H9 (cell line): ENCODE measurements around the gene MAGEH1. TPM values are rescaled to one million over a fixed set of nuclear protein-coding genes. Genes with fewer than 3 reads are reported as not detected.
A peak's percentile ranks its signal among the peaks of the same experiment; 100 is the strongest.

Experiments
- DNase-seq: peaks from one replicate; pipeline ENCODE4 v3.0.0-alpha.2; 2017
- H2AFZ ChIP-seq: one replicate; pipeline ENCODE4 v1.6.1; 2013; ENCODE audit warnings: mild to moderate bottlenecking, low read length, control low read depth, moderate library complexity
- H2AK5ac ChIP-seq: 2 replicates; pipeline ENCODE4 v1.6.1; 2013; ENCODE audit warnings: low read length, control low read depth, mixed read lengths; ENCODE audit not compliant: insufficient read length
- H2BK120ac ChIP-seq: one replicate; pipeline ENCODE4 v1.6.1; 2013; ENCODE audit warnings: low read depth, mild to moderate bottlenecking, low read length, control low read depth, inconsistent platforms; ENCODE audit not compliant: poor library complexity, severe bottlenecking
- H2BK12ac ChIP-seq: 2 replicates; pipeline ENCODE4 v1.6.1; 2013; ENCODE audit warnings: low read length, control low read depth, mixed read lengths, low read depth; ENCODE audit not compliant: insufficient read length
- H2BK15ac ChIP-seq: 2 replicates; pipeline ENCODE4 v1.6.1; 2013; ENCODE audit warnings: low read depth, low read length, control low read depth
- H2BK20ac ChIP-seq: one replicate; pipeline ENCODE4 v1.6.1; 2013; ENCODE audit warnings: low read depth, mild to moderate bottlenecking, low read length, control low read depth, inconsistent platforms; ENCODE audit not compliant: poor library complexity, severe bottlenecking
- H2BK5ac ChIP-seq: 2 replicates; pipeline ENCODE4 v1.6.1; 2013; ENCODE audit warnings: low read length, control low read depth, mixed read lengths; ENCODE audit not compliant: insufficient read length
- H3K14ac ChIP-seq: 2 replicates; pipeline ENCODE4 v1.6.1; 2013; ENCODE audit warnings: low read length, control low read depth; ENCODE audit not compliant: insufficient read depth
- H3K18ac ChIP-seq: 2 replicates; pipeline ENCODE4 v1.6.1; 2013; ENCODE audit warnings: low read depth, mild to moderate bottlenecking, mixed read lengths, low read length, control low read depth; ENCODE audit not compliant: insufficient read length
- H3K23ac ChIP-seq: 2 replicates; pipeline ENCODE4 v1.6.1; 2013; ENCODE audit warnings: low read length, control low read depth, mixed read lengths, low read depth; ENCODE audit not compliant: insufficient read length
- H3K23me2 ChIP-seq: 2 replicates; pipeline ENCODE4 v1.6.1; 2013; ENCODE audit warnings: low read depth, mild to moderate bottlenecking, mixed read lengths, low read length, control low read depth; ENCODE audit not compliant: insufficient read length, poor library complexity, severe bottlenecking
- H3K27ac ChIP-seq: 2 replicates; pipeline ENCODE4 v1.5.1; 2013; ENCODE audit warnings: low read length, control low read depth, mixed read lengths, low read depth; ENCODE audit not compliant: insufficient read length
- H3K27me3 ChIP-seq: 2 replicates; pipeline ENCODE4 v1.6.1; 2013; ENCODE audit warnings: low read length, control low read depth, inconsistent platforms; ENCODE audit not compliant: insufficient read depth
- H3K4ac ChIP-seq: 2 replicates; pipeline ENCODE4 v1.6.1; 2013; ENCODE audit warnings: low read depth, mild to moderate bottlenecking, control low read depth, inconsistent platforms, low read length, moderate library complexity
- H3K4me1 ChIP-seq: 2 replicates; pipeline ENCODE4 v1.6.1; 2013; ENCODE audit warnings: low read length, control low read depth, inconsistent platforms; ENCODE audit not compliant: insufficient read depth
- H3K4me2 ChIP-seq: 2 replicates; pipeline ENCODE4 v1.6.1; 2013; ENCODE audit warnings: low read length, control low read depth, mixed read lengths; ENCODE audit not compliant: insufficient read length, insufficient read depth
- H3K56ac ChIP-seq: 2 replicates; pipeline ENCODE4 v1.6.1; 2013; ENCODE audit warnings: low read depth, mild to moderate bottlenecking, mixed read lengths, low read length, control low read depth; ENCODE audit not compliant: insufficient read length
- H3K79me1 ChIP-seq: 2 replicates; pipeline ENCODE4 v1.6.1; 2013; ENCODE audit warnings: low read depth, mild to moderate bottlenecking, moderate library complexity, low read length, control low read depth, inconsistent platforms; ENCODE audit not compliant: insufficient read depth, poor library complexity, severe bottlenecking
- H3K79me2 ChIP-seq: 2 replicates; pipeline ENCODE4 v1.6.1; 2013; ENCODE audit warnings: low read length, control low read depth, inconsistent platforms; ENCODE audit not compliant: insufficient read depth
- H3K9ac ChIP-seq: 2 replicates; pipeline ENCODE4 v1.6.1; 2013; ENCODE audit warnings: low read length, control low read depth, mixed read lengths; ENCODE audit not compliant: insufficient read length; ENCODE audit errors: extremely low read depth
- H3K9me3 ChIP-seq: one replicate; pipeline ENCODE4 v1.6.1; 2013; ENCODE audit warnings: low read depth, low read length, inconsistent platforms; ENCODE audit not compliant: control insufficient read depth
- H3T11ph ChIP-seq: one replicate; pipeline ENCODE4 v1.6.1; 2013; ENCODE audit warnings: mild to moderate bottlenecking, low read length, control low read depth, inconsistent platforms
- H4K20me1 ChIP-seq: one replicate; pipeline ENCODE4 v1.6.1; 2013; ENCODE audit not compliant: control insufficient read depth, insufficient read length, insufficient read depth
- H4K5ac ChIP-seq: 2 replicates; pipeline ENCODE4 v1.6.1; 2013; ENCODE audit warnings: low read depth, mild to moderate bottlenecking, mixed read lengths, low read length, control low read depth; ENCODE audit not compliant: insufficient read length
- H4K8ac ChIP-seq: replicated peaks from 2 replicates; pipeline ENCODE4 v1.6.1; 2013; ENCODE audit warnings: low read length, control low read depth, mixed read lengths, low read depth; ENCODE audit not compliant: insufficient read length
- H4K91ac ChIP-seq: 2 replicates; pipeline ENCODE4 v1.6.1; 2013; ENCODE audit warnings: low read depth, mild to moderate bottlenecking, moderate library complexity, mixed read lengths, low read length, control low read depth; ENCODE audit not compliant: insufficient read length
- H3K27ac Mint-ChIP-seq, 3 experiments: 2 replicates in 2 of 3; 3 replicates in 1 of 3; pipeline ENCODE4 v1.8.0; 2020 to 2021; ENCODE audit warnings: mixed read lengths in 3 of 3, mild to moderate bottlenecking in 1 of 3, moderate library complexity in 1 of 3
- H3K27me3 Mint-ChIP-seq: 2 replicates; pipeline ENCODE4 v1.8.0; 2021; ENCODE audit warnings: low read depth, mild to moderate bottlenecking, moderate library complexity, mixed read lengths
- H3K36me3 Mint-ChIP-seq, 3 experiments: 2 replicates in 2 of 3; 3 replicates in 1 of 3; pipeline ENCODE4 v1.8.0; 2020 to 2021; ENCODE audit warnings: low read depth in 3 of 3, mixed read lengths in 3 of 3; ENCODE audit not compliant: insufficient read depth in 1 of 3
- H3K4me1 Mint-ChIP-seq, 2 experiments: 2 replicates each; pipeline ENCODE4 v1.8.0; 2020; ENCODE audit warnings: mixed read lengths in 2 of 2
- H3K4me3 Mint-ChIP-seq, 2 experiments: 2 replicates in 1 of 2; 3 replicates in 1 of 2; pipeline ENCODE4 v1.8.0; 2020 to 2021; ENCODE audit warnings: mild to moderate bottlenecking in 2 of 2, mixed read lengths in 2 of 2, moderate library complexity in 1 of 2
- H3K9me3 Mint-ChIP-seq, 2 experiments: 2 replicates in 1 of 2; 3 replicates in 1 of 2; pipeline ENCODE4 v1.8.0; 2020; ENCODE audit warnings: mild to moderate bottlenecking in 2 of 2, mixed read lengths in 2 of 2, moderate library complexity in 1 of 2
- WGBS: extraction: QIAGEN DNeasy Blood & Tissue Kit; methylation state at CpG from one replicate; pipeline ENCODE4 v1.1.7; 2013; ENCODE audit warnings: missing lambda C conversion rate, low lambda C conversion rate, mixed read lengths; ENCODE audit not compliant: insufficient read length; ENCODE audit errors: extremely low coverage; 5-methylcytosine and 5-hydroxymethylcytosine counted together
- total RNA-seq: library from RNA; stranded (reverse); gene quantifications from 2 replicates; pipeline ENCODE4 v1.2.1, GENCODE V29; 2021
- TF ChIP-seq, protein P1 (sequence below): fragments of 200-600 bp; sonication (generic); conservative IDR thresholded peaks from 3 replicates; pipeline ENCODE4 v1.8.0; 2021; ENCODE audit warnings: antibody characterized with exemption, mild to moderate bottlenecking

The MAGEH1 gene
- total RNA-seq, 1 experiment from 2014 or later, result 7.3 TPM

GRCh38 chrX:55450259-55450658, 1.7 kb upstream of the MAGEH1 start:
- H3K4me3 Mint-ChIP-seq, result no peak overlapping the region; a peak in 1 of 5 replicates
- no peaks in the 10 kb centered on the region for H3K79me2 ChIP-seq

More at GRCh38 chrX:55450259-55450658, 1.7 kb upstream of the MAGEH1 start:
- Histone ChIP-seq H3K23ac (no peak overlapping the region), H3K27me3 (no peaks in the 10 kb centered on the region), H3K4me2 (no peak overlapping the region), H2AK5ac (no peak overlapping the region), H4K8ac (no peak overlapping the region), H2AFZ (no peak overlapping the region), H3T11ph (no peak overlapping the region), H2BK15ac (no peak overlapping the region), H3K4ac (no peak overlapping the region), H2BK120ac (no peak overlapping the region), H3K79me1 (no peaks in the 10 kb centered on the region), H3K14ac (no peak overlapping the region), H3K23me2 (peaks cover 9% of the 10 kb centered on the region), H3K9ac (no peak overlapping the region), H2BK20ac (no peak overlapping the region), H3K27ac (no peak overlapping the region), H3K9me3 (peaks cover 20% of the 10 kb centered on the region), H4K5ac (no peak overlapping the region), H4K20me1 (no peaks in the 10 kb centered on the region), H4K91ac (no peak overlapping the region), H2BK12ac (no peak overlapping the region), H3K18ac (no peak overlapping the region), H3K56ac (no peak overlapping the region), H3K4me1 (no peaks in the 10 kb centered on the region), H2BK5ac (no peak overlapping the region)
- Mint-ChIP-seq H3K27me3 (peaks cover 5% of the 10 kb centered on the region), H3K4me1 (peaks cover 4% of the 10 kb centered on the region in 2 experiments; a peak in 3 of 4 replicates), H3K27ac (no peak overlapping the region), H3K9me3 (peaks cover 59 to 62% of the 10 kb centered on the region in 2 experiments), H3K36me3 (peaks cover 0 to 12% (median 0%) of the 10 kb centered on the region in 3 experiments; a peak in 1 of 7 replicates)
- WGBS, result no CpG with 5 or more reads among the region's 5 CpGs
- DNase-seq, result no peak
- TF ChIP-seq, protein P1, sequence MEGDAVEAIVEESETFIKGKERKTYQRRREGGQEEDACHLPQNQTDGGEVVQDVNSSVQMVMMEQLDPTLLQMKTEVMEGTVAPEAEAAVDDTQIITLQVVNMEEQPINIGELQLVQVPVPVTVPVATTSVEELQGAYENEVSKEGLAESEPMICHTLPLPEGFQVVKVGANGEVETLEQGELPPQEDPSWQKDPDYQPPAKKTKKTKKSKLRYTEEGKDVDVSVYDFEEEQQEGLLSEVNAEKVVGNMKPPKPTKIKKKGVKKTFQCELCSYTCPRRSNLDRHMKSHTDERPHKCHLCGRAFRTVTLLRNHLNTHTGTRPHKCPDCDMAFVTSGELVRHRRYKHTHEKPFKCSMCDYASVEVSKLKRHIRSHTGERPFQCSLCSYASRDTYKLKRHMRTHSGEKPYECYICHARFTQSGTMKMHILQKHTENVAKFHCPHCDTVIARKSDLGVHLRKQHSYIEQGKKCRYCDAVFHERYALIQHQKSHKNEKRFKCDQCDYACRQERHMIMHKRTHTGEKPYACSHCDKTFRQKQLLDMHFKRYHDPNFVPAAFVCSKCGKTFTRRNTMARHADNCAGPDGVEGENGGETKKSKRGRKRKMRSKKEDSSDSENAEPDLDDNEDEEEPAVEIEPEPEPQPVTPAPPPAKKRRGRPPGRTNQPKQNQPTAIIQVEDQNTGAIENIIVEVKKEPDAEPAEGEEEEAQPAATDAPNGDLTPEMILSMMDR, result peak; percentile 21; the same call in 1 of the 3 replicates
